Smooth muscle cell (in vitro differentiated cells): Measurements from ENCODE around the gene ARHGAP15. TPM values are rescaled to one million over a fixed set of nuclear protein-coding genes. Genes with fewer than 3 reads are reported as not detected.

Experiments used
- DNase-seq: peaks from one replicate; lab custom pipeline; 2025; ENCODE audit not compliant: unreplicated experiment; lab: John Stamatoyannopoulos, UW
- H2AFZ ChIP-seq: fragments of 200-600 bp; sonication (generic); 2 replicates; pipeline ENCODE4 v1.6.0; 2016; ENCODE audit warnings: antibody characterized with exemption, low read depth, mild to moderate bottlenecking
- H3F3A ChIP-seq: fragments of 200-600 bp; sonication (generic); 2 replicates; pipeline ENCODE4 v1.6.0; 2017; ENCODE audit warnings: antibody characterized with exemption, low read depth
- H3K27ac ChIP-seq: fragments of 200-600 bp; sonication (generic); 2 replicates; pipeline ENCODE4 v1.5.1; 2016; ENCODE audit warnings: low read depth, mild to moderate bottlenecking
- H3K27me3 ChIP-seq: fragments of 200-600 bp; sonication (generic); 2 replicates; pipeline ENCODE4 v1.6.1; 2016; ENCODE audit warnings: low read depth, mild to moderate bottlenecking
- H3K36me3 ChIP-seq: fragments of 200-600 bp; sonication (generic); 2 replicates; pipeline ENCODE4 v1.5.1; 2016; ENCODE audit warnings: low read depth
- H3K4me1 ChIP-seq: fragments of 200-600 bp; sonication (generic); 2 replicates; pipeline ENCODE4 v1.5.1; 2016; ENCODE audit warnings: low read depth
- H3K4me2 ChIP-seq: fragments of 200-600 bp; sonication (generic); 2 replicates; pipeline ENCODE4 v1.6.0; 2016; ENCODE audit warnings: mild to moderate bottlenecking
- H3K4me3 ChIP-seq: fragments of 200-600 bp; sonication (generic); 2 replicates; pipeline ENCODE4 v1.5.1; 2016; ENCODE audit warnings: mild to moderate bottlenecking
- H3K79me2 ChIP-seq: fragments of 200-600 bp; sonication (generic); 2 replicates; pipeline ENCODE4 v1.6.0; 2016; ENCODE audit warnings: low read depth, mild to moderate bottlenecking
- H3K9ac ChIP-seq: fragments of 200-600 bp; sonication (generic); 2 replicates; pipeline ENCODE4 v1.6.0; 2016; ENCODE audit warnings: low read depth
- H3K9me3 ChIP-seq: fragments of 200-600 bp; sonication (generic); replicated peaks from 2 replicates; pipeline ENCODE4 v1.5.1; 2016; ENCODE audit warnings: low read depth
- H4K20me1 ChIP-seq: fragments of 200-600 bp; sonication (generic); 2 replicates; pipeline ENCODE4 v1.6.0; 2016; ENCODE audit warnings: low read depth
- WGBS: methylation state at CpG from one replicate; pipeline ENCODE4 v1.1.7; 2016; ENCODE audit warnings: low lambda C conversion rate; 5-methylcytosine and 5-hydroxymethylcytosine counted together
- polyA plus RNA-seq: library from polyadenylated mRNA; unstranded; fragments of >200 nt; fragmentation: Nextera tagmentation; extraction: Ambion mirVana; gene quantifications from 2 replicates; pipeline ENCODE4 v1.2.1, GENCODE V29; 2016
- total RNA-seq: library from RNA; depleted of rRNA; stranded (reverse); fragments of >200 nt; gene quantifications from 2 replicates; pipeline ENCODE4 v1.2.3, GENCODE V29; 2014
- TF ChIP-seq, protein P1 (sequence below): fragments of 200-600 bp; sonication (generic); IDR thresholded peaks from 2 replicates; pipeline ENCODE4 v1.5.1; 2017; ENCODE audit warnings: borderline replicate concordance, mild to moderate bottlenecking, antibody characterized with exemption; ENCODE audit not compliant: insufficient read depth, poor library complexity, severe bottlenecking

The ARHGAP15 gene
- total and polyA plus RNA-seq, 2 experiments from 2014 or later, result not detected

DNA sequence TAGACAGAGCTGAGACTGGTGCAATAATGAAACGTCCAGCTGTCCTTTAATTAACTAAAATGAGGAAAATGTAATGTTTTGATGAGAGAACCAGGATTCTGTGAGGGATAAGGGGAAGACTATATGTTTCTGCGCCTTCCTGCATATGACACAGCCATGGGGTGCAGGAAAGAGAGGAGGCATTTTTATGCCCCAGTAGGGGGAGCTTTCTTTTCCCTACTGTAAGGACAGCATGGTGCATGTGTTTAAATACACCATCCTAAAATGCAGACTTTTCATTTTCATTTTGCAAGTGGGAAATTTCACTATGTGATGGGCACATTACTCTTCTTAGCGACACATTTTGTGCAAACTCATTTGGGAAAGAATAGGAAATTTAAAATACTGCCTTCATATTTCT is 446.1 kb downstream of the ARHGAP15 start:
- DNase-seq, result no peak
- Histone ChIP-seq H3F3A (no peaks in the 10 kb centered on the region), H3K4me3 (no peak overlapping the region), H2AFZ (no peak overlapping the region), H3K9ac (no peak overlapping the region), H3K4me2 (no peak overlapping the region), H3K4me1 (no peaks in the 10 kb centered on the region), H3K27ac (no peak overlapping the region), H4K20me1 (no peaks in the 10 kb centered on the region), H3K27me3 (no peaks in the 10 kb centered on the region), H3K36me3 (no peaks in the 10 kb centered on the region), H3K79me2 (no peaks in the 10 kb centered on the region), H3K9me3 (no peaks in the 10 kb centered on the region)
- WGBS, result 76% methylated on average over 3 of the region's 3 CpGs
- TF ChIP-seq, protein P1, sequence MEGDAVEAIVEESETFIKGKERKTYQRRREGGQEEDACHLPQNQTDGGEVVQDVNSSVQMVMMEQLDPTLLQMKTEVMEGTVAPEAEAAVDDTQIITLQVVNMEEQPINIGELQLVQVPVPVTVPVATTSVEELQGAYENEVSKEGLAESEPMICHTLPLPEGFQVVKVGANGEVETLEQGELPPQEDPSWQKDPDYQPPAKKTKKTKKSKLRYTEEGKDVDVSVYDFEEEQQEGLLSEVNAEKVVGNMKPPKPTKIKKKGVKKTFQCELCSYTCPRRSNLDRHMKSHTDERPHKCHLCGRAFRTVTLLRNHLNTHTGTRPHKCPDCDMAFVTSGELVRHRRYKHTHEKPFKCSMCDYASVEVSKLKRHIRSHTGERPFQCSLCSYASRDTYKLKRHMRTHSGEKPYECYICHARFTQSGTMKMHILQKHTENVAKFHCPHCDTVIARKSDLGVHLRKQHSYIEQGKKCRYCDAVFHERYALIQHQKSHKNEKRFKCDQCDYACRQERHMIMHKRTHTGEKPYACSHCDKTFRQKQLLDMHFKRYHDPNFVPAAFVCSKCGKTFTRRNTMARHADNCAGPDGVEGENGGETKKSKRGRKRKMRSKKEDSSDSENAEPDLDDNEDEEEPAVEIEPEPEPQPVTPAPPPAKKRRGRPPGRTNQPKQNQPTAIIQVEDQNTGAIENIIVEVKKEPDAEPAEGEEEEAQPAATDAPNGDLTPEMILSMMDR, result peak; percentile 25

DNA sequence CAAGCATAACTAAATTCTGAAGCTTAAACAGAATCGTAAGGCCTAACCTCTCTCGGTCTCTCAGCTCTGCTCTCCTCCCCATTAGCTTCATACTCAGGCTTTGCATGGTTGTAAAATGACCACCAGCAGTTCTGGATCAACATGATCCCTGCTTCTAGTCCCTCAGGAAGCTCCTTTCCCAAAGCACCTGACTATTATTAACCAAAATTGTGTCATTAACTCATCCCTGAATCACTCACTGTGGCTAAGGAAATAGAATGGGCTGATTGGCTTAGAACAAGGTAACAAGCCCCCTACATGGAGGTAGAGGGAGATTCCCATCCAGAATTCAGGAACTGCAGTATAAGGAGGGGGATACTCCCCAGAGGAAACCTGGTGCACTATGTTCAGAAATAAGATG is 448.3 kb downstream of the ARHGAP15 start:
- Histone ChIP-seq H2AFZ (no peak overlapping the region), H3K4me2 (no peak overlapping the region), H4K20me1 (no peaks in the 10 kb centered on the region), H3K9ac (no peak overlapping the region), H3F3A (no peaks in the 10 kb centered on the region), H3K27ac (no peak overlapping the region), H3K4me1 (no peaks in the 10 kb centered on the region), H3K9me3 (no peaks in the 10 kb centered on the region), H3K79me2 (no peaks in the 10 kb centered on the region), H3K27me3 (no peaks in the 10 kb centered on the region), H3K36me3 (no peaks in the 10 kb centered on the region), H3K4me3 (no peak overlapping the region)
- 96% methylated on average over 2 of the region's 2 CpGs for WGBS
- TF ChIP-seq, protein P1, result no peak
- DNase-seq, result no peak

DNA sequence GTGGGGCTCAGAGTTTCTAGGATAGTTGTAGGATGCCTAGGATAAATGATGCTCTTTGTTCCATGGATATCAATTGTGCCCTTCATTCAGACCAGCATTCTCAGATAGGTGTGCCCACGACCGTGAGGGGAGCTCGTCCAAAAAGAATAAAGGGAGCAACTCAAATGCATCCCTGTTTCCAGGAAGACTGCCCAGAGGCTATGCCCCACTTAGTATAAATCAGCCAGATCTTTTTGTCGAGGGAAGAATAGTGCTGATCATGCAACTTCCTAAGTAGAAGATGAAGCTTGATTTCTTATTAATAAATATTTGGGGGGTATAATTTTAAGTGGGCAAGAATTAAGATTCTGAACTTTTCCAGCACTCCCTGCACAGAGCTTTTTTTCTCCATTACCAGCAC is 450.2 kb downstream of the ARHGAP15 start:
- TF ChIP-seq, protein P1, result no peak
- Histone ChIP-seq H4K20me1 (no peaks in the 10 kb centered on the region), H2AFZ (no peak overlapping the region), H3K4me1 (no peaks in the 10 kb centered on the region), H3K27me3 (no peaks in the 10 kb centered on the region), H3K4me2 (no peak overlapping the region), H3K9me3 (no peaks in the 10 kb centered on the region), H3K79me2 (no peaks in the 10 kb centered on the region), H3K27ac (no peak overlapping the region), H3K4me3 (no peak overlapping the region), H3K36me3 (no peaks in the 10 kb centered on the region), H3F3A (no peaks in the 10 kb centered on the region), H3K9ac (no peak overlapping the region)
- no peak for DNase-seq
- WGBS, result 85% methylated on average over 4 of the region's 4 CpGs

DNA sequence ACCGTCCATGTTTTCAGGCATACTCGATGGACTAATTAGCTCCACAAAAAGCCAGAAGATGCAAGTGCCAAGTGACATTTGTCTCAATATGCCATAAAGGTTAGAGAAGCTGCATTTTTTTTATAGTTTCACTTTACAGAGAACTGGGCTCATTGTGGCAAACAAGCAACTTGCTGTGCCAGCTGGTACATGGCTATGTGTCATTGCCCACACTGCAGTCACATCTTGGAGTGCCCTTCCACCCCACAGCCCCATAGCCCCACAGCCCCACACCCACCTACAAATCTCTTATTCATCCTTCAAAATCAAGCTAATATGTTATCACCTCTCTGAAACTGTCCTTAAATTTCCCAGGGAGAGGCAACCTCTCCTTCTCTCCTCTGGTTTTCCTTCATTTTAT is 451.9 kb downstream of the ARHGAP15 start:
- no peak for DNase-seq
- H3K4me3 ChIP-seq, result no peak overlapping the region
- no peak overlapping the region for H2AFZ ChIP-seq
- H3K9ac ChIP-seq, result no peak overlapping the region
- H4K20me1 ChIP-seq, result no peaks in the 10 kb centered on the region
- TF ChIP-seq, protein P1, result no peak
- no peak overlapping the region for H3K4me2 ChIP-seq
- H3K79me2 ChIP-seq, result no peaks in the 10 kb centered on the region
- 96% methylated on average over 2 of the region's 2 CpGs for WGBS
- H3F3A ChIP-seq, result no peaks in the 10 kb centered on the region
- H3K9me3 ChIP-seq, result no peaks in the 10 kb centered on the region
- H3K36me3 ChIP-seq, result no peaks in the 10 kb centered on the region
- H3K4me1 ChIP-seq, result no peaks in the 10 kb centered on the region
- H3K27me3 ChIP-seq, result no peaks in the 10 kb centered on the region
- no peak overlapping the region for H3K27ac ChIP-seq
